SJCRH30 (cell line): ENCODE data around the gene MASP1. TPM values are rescaled to one million over a fixed set of nuclear protein-coding genes. Genes with fewer than 3 reads are reported as not detected.

Experiments used
- total RNA-seq: library from RNA; depleted of rRNA; stranded (reverse); fragments of >200 nt; shearing (Covaris generic); gene quantifications from 2 replicates; pipeline ENCODE4 v1.2.3, GENCODE V29; 2014; rRNA removed

MASP1 gene
- total RNA-seq, 1 experiment from 2014 or later: 0.34 TPM

Other genes with a start within 250 kb of the MASP1 start
- 10.3 and 16.1 TPM in 2 replicates for gene RPL39L, start 152.2 kb downstream of the MASP1 start, total RNA-seq
- not detected in 2 replicates for gene RTP1, start 94.3 kb downstream of the MASP1 start, total RNA-seq
- gene RTP4, start 76.6 kb upstream of the MASP1 start, total RNA-seq: not detected in 2 replicates